ENCODE data around the gene SEC23A.
A peak's percentile ranks its signal among the peaks of the same experiment; 100 is the strongest.
"Not testable (repeated sequence)": the region's sequence is repeated elsewhere in the genome, so short reads cannot be mapped to it uniquely, and the experiment has no call there.

SEC23A gene

GRCh38 chr14:39090548-39091111, 12.4 kb downstream of the SEC23A start:
- DNase-seq = no peak

- no peak for DNase-seq
These were observed 15.5 kb downstream of the SEC23A start for GRCh38 chr14:39087493-39087892.

GRCh38 chr14:39085933-39086332, 17.1 kb downstream of the SEC23A start:
- DNase-seq = no peak

GRCh38 chr14:39083127-39083526, 19.9 kb downstream of the SEC23A start:
- no peak for DNase-seq

GRCh38 chr14:39080886-39081285, 22.1 kb downstream of the SEC23A start:
- DNase-seq = no peak

GRCh38 chr14:39071096-39071495, 31.9 kb downstream of the SEC23A start:
- DNase-seq = no peak

- DNase-seq = no peak
These were observed 33.1 kb downstream of the SEC23A start for GRCh38 chr14:39069923-39070322.

- DNase-seq = not testable (repeated sequence)
These were observed 33.7 kb downstream of the SEC23A start for GRCh38 chr14:39069169-39069805.

GRCh38 chr14:39060818-39061437, 42.1 kb downstream of the SEC23A start:
- no peak for DNase-seq

GRCh38 chr14:39055786-39056474, 47.1 kb downstream of the SEC23A start:
- no peak for DNase-seq

- not testable (repeated sequence) for DNase-seq
These were observed 50.1 kb downstream of the SEC23A start for GRCh38 chr14:39052869-39053454.

- DNase-seq = no peak
These were observed 52.6 kb downstream of the SEC23A start for GRCh38 chr14:39050389-39050788.

- not testable (repeated sequence) for DNase-seq
These were observed 57.1 kb downstream of the SEC23A start for GRCh38 chr14:39045889-39046288.

- DNase-seq = no peak
These were observed 59.6 kb downstream of the SEC23A start for GRCh38 chr14:39043352-39043943.

GRCh38 chr14:39040529-39040928, 62.5 kb downstream of the SEC23A start:
- DNase-seq = no peak

- no peak for DNase-seq
These were observed 64.5 kb downstream of the SEC23A start for GRCh38 chr14:39038542-39038941.

GRCh38 chr14:39036760-39037159, 66.3 kb downstream of the SEC23A start:
- DNase-seq = no peak

GRCh38 chr14:39035336-39035735, 67.7 kb downstream of the SEC23A start:
- no peak for DNase-seq

GRCh38 chr14:39034481-39035296, 68.3 kb downstream of the SEC23A start:
- DNase-seq = peak; percentile 53

- no peak for DNase-seq
These were observed 69.7 kb downstream of the SEC23A start for GRCh38 chr14:39033371-39033770.

GRCh38 chr14:39030209-39030608, 72.8 kb downstream of the SEC23A start:
- no peak for DNase-seq

- no peak for DNase-seq
These were observed 73.2 kb downstream of the SEC23A start for GRCh38 chr14:39029789-39030188.
